DMS 273 (cell line): ENCODE results near the gene IMMP2L.

Source experiments
- DNase-seq: peaks from one replicate; lab custom pipeline; 2025; ENCODE audit not compliant: unreplicated experiment; lab: John Stamatoyannopoulos, UW

The IMMP2L gene

GRCh38 chr7:111049971-111050680 lies 512.2 kb downstream of the IMMP2L start:
- no peak for DNase-seq

GRCh38 chr7:111047595-111047994 lies 514.7 kb downstream of the IMMP2L start:
- DNase-seq, result no peak

- no peak for DNase-seq
These were observed 516.8 kb downstream of the IMMP2L start for GRCh38 chr7:111045449-111045848.

GRCh38 chr7:111043561-111043960 lies 518.7 kb downstream of the IMMP2L start:
- no peak for DNase-seq

- no peak for DNase-seq
These were observed 519.5 kb downstream of the IMMP2L start for GRCh38 chr7:111042842-111043241.

- no peak for DNase-seq
These were observed 520.7 kb downstream of the IMMP2L start for GRCh38 chr7:111041577-111041976.

- DNase-seq, result no peak
These were observed 524.1 kb downstream of the IMMP2L start for GRCh38 chr7:111038185-111038584.

- no peak for DNase-seq
These were observed 530.4 kb downstream of the IMMP2L start for GRCh38 chr7:111031916-111032315.

GRCh38 chr7:111030336-111030735 lies 532.0 kb downstream of the IMMP2L start:
- no peak for DNase-seq

- DNase-seq, result peak; percentile 69
These were observed 532.6 kb downstream of the IMMP2L start for GRCh38 chr7:111029574-111030251.

- peak; percentile 11 for DNase-seq
These were observed 533.1 kb downstream of the IMMP2L start for GRCh38 chr7:111029141-111029572.

- no peak for DNase-seq
These were observed 534.9 kb downstream of the IMMP2L start for GRCh38 chr7:111027396-111027795.

- DNase-seq, result no peak
These were observed 535.5 kb downstream of the IMMP2L start for GRCh38 chr7:111026806-111027205.

- no peak for DNase-seq
These were observed 535.9 kb downstream of the IMMP2L start for GRCh38 chr7:111026343-111026742.

- no peak for DNase-seq
These were observed 537.3 kb downstream of the IMMP2L start for GRCh38 chr7:111025006-111025405.

- no peak for DNase-seq
These were observed 543.1 kb downstream of the IMMP2L start for GRCh38 chr7:111018960-111019736.

- no peak for DNase-seq
These were observed 543.8 kb downstream of the IMMP2L start for GRCh38 chr7:111018447-111018846.

GRCh38 chr7:111014079-111014478 lies 548.2 kb downstream of the IMMP2L start:
- no peak for DNase-seq

GRCh38 chr7:111012799-111013675 lies 549.3 kb downstream of the IMMP2L start:
- no peak for DNase-seq

GRCh38 chr7:111012149-111012548 lies 550.1 kb downstream of the IMMP2L start:
- DNase-seq, result no peak

GRCh38 chr7:111011520-111011919 lies 550.8 kb downstream of the IMMP2L start:
- DNase-seq, result no peak
